Measurements from ENCODE around the gene KCNK4.
A peak's percentile ranks its signal among the peaks of the same experiment; 100 is the strongest.

The KCNK4 gene

DNA sequence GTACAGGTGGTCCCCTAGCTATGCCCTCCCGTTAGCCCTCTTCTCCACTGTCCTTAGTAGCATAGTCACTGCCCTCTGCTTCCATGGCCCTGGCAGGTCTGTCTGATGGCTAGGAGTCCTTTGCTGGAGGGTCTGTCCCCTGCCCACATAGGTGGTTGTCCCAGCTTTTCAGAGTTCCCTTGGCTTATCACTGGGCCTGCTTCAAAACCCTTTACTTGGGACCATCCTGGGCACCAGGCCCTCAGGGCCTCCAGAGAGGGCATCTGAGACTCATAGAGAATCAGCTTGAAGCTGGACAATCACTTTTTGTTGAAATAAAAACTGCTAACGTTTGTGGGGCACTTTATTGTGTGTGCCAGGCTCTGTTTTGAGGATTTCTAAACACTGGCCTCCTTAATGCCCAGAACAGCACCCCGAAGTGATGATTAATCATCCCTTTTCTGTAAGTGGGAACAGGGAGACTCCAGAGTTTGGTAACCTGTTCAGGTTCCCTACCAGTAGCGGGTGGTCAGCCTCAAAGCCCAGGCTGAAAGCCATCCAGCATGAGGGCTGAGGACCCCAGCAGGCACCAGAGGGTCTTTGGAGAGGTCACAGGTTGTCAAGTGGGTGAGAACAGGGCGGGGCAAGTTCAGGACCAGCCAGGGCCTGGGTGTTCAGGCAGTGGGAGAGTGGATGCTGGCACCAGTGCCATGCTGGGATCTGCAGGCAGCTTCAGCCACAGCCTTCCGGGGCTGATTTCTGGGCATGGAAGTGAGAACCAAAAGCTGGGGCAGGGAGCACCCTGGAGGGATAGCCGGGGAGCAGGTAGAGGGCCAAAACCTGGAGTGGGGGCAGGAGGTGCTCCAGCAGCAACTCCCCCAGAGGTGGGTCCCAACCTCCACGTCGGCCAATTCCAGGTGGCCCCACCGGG lies 495 bp upstream of the KCNK4 start:
- no peak for DNase-seq (ENCODE audit: low read depth)

DNA sequence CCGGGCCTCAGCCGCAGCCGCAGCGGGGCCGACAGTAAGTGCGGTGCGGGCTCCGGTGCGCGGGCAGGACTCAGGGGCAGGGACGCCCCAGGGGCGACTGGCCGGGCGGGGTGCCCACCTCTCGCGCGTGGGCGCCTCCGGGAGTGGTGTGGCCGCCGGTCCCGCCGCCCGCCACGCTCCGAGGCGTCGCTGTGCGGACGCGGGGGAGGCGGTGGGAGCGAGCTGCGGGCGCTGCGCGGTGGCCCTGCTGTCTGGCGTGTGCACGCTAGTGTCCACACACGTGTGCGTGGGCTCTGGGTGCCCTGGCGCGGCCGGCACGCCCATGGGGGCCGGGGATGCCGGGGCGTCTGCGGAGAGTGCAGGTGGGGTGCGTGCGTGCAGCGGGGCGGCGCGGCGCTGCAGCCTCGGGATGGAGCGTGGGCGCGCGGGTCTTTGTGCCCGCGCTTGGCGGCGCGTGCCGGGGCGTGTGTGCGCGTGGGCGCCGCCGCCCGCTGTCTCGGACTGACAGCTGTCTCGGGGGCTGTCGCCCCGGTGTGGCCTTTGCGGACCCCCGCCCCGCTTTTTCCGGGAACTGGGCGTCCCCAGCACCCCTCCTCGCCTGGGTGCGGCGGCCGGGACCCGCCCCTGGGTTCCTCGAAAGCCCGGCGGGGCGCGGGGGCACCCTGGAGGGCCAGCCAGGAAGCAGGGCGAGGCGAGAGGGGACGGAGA lies 804 bp downstream of the KCNK4 start:
- DNase-seq (ENCODE audit: low read depth), result no peak

DNA sequence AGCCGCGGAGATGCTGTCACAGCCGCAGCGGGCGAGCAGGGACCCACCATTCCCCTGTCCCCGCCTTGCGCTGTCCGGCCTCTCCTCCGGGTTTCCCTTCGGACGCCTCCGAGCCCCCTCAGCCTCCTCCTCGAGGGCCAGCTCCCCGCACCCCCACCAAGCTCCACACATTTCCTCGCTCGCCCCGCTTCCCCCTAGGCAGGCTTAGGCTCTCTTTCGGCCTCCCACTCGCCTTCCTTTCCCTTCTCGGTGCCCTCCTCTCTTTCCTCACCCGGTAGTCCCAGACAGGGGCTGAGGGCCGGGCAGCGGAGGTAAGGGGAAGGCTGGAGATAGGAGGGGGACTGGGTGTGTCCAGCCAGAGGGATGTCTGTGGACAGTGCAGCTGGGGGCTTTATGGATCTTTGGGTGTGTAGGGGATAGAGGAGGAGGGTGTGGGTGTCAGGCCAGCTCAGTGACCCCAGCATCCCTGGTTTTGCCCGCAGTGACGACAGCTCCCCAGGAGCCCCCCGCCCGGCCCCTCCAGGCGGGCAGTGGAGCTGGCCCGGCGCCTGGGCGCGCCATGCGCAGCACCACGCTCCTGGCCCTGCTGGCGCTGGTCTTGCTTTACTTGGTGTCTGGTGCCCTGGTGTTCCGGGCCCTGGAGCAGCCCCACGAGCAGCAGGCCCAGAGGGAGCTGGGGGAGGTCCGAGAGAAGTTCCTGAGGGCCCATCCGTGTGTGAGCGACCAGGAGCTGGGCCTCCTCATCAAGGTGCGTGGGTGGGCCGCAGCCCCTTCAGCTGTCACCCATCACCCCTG lies 1.6 kb downstream of the KCNK4 start:
- DNase-seq (ENCODE audit: low read depth), result no peak

DNA sequence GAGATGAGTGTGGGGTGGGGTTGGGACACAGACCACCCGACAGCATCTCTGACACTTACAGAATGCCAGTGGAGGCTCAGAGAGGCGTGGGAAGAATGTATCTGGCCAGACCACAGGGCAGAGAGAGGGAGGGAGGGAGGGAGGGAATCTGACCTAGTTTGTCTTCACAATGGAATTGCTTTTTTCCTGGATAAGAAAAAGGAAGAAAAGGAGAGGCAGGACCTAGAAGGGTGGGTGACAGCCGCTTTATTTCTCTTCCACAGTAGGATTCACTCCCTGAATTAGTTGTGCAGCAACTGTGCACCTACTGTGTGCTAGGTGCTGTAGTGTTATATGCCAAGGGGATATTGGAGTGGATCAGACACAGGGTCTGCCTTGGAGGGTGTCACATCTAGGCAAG lies 3.7 kb downstream of the KCNK4 start:
- DNase-seq (ENCODE audit: low read depth), result no peak

DNA sequence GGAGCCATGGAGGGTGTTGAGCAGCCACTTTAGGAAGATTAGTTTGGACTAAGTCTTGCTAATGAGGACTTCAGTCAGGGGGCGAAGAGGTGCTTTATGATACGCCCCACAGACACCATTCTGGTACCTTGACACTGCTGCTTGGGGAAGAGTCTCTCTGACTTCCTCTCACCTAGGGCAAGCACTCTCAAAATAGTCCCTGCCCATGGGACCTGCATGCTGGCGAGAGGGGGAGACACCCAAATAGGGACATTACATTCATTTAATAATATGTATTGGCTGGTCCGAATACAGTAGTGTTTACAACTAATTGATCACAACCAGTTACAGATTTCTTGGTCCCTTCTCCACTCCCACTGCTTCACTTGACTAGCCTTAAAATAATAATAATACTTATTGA lies 4.7 kb downstream of the KCNK4 start:
- DNase-seq (ENCODE audit: low read depth), result no peak

DNA sequence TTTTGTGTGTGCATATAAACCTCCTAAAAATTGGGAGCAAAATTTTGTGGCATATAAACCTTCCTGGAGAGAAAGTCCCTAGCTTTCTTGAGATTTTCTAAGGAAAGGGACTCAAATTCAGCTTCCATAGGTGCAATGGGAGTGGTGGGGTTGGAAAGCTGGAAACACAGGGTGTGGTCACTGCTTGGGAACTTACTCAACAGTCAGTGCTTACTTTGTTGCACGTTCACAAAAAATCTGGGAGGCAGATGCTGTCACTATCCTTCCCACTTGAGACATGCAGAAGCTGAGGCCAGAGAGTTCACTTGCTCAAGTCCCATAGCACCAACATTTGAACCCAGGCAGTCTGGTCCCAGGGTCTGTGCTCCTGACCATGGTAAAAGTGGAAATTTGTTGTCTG lies 5.1 kb downstream of the KCNK4 start:
- DNase-seq (ENCODE audit: low read depth), result no peak

DNA sequence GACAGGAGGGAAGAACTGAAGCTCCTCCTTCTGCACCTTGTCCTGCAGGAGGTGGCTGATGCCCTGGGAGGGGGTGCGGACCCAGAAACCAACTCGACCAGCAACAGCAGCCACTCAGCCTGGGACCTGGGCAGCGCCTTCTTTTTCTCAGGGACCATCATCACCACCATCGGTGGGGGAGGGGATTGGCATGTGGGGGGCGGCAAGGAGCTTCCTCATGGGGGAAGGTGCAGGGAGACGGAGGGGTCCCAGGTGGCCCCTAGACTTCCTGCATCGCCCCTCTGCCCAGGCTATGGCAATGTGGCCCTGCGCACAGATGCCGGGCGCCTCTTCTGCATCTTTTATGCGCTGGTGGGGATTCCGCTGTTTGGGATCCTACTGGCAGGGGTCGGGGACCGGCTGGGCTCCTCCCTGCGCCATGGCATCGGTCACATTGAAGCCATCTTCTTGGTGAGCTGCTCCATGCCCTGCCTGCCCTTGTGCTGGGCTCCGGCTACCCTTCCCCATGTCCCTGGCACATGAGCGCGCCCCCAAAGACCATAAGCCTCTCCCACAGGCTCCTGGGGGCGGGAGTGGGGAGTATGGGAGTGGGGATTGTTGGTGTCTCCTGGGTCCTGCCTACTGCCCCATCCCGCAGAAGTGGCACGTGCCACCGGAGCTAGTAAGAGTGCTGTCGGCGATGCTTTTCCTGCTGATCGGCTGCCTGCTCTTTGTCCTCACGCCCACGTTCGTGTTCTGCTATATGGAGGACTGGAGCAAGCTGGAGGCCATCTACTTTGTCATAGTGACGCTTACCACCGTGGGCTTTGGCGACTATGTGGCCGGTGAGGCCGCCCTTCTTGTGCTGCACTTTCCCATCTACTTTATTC lies 6.0 kb downstream of the KCNK4 start:
- no peak for DNase-seq (ENCODE audit: low read depth)

DNA sequence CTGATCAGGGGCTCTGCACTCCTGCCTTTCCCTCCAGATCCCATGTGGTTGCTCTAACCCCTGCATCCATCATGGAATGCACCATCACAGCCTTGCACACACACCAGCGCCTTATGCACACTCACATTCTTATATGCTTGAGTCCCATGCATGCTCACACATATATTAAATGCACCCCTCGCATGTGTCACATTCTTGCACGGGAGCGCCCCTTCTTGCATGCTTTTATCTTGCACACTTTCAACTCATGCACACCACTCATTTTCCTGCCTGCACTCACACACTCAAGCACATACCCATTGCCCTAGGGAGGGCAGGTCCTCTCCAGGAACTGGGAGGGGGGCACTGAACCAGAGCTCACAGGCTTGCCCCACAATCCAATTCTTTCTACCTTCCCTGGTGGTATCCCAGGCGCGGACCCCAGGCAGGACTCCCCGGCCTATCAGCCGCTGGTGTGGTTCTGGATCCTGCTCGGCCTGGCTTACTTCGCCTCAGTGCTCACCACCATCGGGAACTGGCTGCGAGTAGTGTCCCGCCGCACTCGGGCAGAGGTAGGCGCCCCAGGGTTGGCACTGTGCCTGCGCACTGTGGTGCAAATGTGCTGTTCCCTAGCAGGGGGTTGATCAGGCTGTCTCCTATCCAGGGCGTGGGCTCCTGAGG lies 6.7 kb downstream of the KCNK4 start:
- DNase-seq (ENCODE audit: low read depth), result no peak

DNA sequence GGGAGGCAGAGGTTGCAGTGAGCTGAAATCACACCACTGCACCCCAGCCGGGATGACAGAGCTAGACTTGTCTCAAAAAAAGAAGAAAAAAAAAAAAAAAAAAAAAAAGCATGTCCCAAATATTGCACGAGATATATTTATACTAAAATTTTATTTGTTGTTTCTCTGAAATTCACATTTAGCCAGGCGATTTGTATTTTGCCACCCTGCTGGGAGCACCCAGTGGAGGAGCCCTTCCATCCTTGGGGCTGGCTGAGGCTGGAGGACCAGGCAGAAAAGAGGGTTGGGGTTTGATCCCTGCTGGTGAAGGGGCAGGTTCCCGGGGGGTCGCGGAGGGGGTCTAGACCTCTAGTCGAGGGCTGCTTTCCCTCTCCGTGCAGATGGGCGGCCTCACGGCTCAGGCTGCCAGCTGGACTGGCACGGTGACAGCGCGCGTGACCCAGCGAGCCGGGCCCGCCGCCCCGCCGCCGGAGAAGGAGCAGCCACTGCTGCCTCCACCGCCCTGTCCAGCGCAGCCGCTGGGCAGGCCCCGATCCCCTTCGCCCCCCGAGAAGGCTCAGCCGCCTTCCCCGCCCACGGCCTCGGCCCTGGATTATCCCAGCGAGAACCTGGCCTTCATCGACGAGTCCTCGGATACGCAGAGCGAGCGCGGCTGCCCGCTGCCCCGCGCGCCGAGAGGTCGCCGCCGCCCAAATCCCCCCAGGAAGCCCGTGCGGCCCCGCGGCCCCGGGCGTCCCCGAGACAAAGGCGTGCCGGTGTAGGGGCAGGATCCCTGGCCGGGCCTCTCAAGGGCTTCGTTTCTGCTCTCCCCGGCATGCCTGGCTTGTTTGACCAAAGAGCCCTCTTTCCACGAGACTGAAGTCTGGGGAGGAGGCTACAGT lies 8.1 kb downstream of the KCNK4 start:
- DNase-seq (ENCODE audit: low read depth), result no peak

DNA sequence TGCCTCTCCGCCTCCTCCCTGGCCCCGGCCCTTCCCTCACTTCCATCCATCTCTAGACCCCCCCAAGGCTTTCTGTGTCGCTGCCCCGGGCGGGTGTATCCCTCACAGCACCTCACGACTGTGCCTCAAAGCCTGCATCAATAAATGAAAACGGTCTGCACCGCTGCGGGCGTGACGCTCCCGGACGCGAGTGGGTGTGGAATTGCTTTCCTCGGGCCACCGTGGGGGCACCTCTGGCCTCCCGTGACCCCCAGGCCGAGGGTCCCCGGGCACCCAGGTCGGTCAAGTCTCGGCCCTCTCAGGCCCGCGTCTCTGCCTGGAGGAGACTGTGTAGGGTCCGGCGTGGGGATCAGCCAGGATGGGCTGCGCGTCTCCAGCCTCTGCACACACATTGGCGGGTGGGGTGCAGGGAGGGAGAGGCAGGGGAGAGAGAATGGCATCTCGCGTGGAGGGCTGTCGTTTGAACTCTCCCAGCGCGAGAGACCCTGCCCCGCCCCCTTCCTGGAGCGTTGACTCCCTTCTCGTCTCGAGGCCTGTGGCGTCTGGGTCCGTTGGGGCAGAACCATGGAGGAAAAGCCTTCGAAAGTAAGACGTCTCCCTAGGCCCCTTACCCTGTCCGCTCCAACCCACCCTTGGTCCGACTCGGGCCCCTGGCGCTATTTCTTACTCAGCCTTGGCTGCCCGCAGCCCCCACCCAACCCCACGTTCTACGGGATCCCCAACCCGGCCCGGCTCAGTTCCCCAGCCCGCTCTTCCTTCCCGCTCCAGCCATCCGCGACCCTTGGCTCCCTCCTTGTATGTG lies 8.9 kb downstream of the KCNK4 start, which contains the start of gene CATSPERZ:
Gene CATSPERZ, plus strand, starts transcription at position 512 of the 802 bp plus-strand sequence. Its CDS starts 53 bp downstream, at position 565.
- DNase-seq (ENCODE audit: low read depth), result no peak

DNA sequence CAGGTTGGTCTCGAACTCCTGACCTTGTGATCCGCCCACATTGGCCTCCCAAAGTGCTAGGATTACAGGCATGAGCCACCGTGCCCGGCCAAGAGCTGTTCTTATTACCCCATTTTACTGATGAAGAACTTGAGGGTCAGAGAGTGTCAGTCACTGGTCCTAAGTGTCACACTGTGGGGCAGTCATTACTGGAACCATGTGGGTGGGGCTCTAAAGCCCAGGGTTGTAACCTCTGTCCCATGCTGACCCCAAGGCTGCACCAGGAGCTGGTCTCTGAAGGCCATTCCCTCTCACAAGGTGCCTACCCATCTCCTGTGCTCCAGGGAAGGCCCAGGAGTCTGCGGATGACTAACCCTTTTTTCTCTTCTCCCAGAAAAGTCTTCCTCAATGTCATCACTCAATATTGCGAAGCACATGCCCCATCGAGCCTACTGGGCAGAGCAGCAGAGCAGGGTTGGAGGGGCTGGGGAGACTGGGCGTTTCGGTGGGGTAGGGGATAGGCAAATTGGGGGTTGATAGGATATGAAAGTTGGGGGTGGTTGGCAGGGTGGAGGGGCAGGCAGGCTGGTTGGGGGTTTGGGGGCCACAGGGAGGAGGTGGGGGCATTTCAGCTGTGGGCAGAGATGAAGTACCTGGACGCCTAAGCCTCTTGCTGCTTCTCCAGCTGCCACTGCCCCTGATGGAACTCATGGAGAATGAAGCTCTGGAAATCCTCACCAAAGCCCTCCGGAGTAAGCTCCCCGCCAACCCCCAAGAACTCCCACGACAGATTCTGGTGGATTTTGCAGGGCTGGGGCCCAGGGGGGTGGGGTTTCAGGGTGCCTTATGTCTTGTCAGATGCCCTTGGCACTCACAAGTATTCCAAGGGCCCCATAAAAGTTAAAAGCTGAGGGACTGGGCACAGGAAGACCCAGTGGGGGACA lies 12.3 kb downstream of the KCNK4 start:
- no peak for DNase-seq (ENCODE audit: low read depth)

DNA sequence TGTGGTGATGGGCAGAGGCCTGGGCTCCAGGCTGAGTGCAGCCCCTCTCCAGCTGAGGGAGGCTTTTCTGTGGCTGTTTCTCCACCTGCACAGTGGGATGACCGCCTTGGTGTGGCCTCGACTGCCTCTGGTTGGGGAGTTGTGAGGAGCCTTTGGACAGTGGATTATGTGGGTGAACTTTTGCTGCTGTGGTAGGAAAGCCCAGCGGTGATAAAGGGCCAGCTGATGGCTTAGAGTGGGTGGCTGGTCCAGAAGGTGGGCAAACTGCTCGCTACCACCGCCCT lies 12.9 kb downstream of the KCNK4 start:
- DNase-seq (ENCODE audit: low read depth), result no peak

DNA sequence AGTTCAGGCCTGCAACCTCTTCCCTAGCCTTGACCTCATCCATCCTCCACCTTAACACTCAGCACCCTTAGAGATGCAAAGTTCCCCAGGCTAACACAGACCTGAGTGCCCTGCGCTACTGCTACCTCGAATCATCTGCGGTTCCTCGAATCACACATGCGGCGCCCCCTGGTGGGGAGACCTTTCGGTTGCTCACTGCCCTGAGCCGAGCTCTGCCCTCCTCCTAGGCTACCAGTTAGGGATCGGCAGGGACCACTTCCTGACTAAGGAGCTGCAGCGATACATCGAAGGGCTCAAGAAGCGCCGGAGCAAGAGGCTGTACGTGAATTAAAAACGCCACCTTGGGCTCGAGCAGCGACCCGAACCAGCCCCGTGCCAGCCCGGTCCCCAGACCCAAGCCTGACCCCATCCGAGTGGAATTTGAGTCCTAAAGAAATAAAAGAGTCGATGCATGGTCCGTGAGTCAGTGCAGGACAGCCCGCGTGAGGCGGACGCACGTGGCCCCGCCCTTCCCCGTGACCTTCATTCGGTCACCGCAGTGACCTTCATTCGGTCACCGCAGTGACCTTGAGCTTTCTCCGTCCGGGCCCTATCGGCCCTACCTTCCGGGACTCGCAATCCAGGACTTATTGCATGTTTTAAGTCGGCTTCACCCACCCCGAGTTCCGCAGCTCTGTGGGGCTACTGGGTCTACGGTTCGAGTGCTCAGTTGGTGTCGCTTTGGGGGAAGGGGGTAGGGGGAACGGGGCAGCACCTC lies 13.4 kb downstream of the KCNK4 start:
- DNase-seq (ENCODE audit: low read depth), result peak; percentile 74

DNA sequence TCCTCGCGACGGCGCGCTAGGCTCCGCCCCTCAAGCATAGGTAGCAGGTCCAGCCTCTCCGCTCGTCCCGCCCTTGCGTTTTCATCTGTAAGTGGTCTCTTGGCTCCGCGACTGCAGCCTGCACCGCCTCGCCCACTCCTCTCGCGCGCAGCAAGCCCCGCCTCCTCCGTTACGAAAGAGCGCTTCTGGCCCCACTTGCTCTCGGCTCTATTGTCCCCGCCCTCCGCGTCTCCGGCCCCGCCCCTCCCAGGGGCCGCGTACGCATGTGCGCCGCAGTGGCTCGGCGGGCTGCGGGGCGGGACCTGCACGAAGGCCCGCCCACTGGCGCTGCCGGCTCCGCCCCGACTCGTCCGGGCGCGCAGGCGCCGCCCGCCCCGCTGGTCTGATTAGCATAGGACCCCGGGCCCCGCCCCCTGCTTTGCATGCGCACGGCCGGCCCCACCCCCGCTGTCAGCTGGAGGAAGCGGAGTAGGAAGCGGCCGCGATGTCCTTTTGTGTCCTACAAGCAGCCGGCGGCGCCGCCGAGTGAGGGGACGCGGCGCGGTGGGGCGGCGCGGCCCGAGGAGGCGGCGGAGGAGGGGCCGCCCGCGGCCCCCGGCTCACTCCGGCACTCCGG lies 14.1 kb downstream of the KCNK4 start, which contains the start of gene ESRRA:
Gene ESRRA, plus strand, starts transcription at position 450 of the 616 bp plus-strand sequence. CDS start 1,656 bp downstream, outside the sequence.
- DNase-seq (ENCODE audit: low read depth), result peak; percentile 98

DNA sequence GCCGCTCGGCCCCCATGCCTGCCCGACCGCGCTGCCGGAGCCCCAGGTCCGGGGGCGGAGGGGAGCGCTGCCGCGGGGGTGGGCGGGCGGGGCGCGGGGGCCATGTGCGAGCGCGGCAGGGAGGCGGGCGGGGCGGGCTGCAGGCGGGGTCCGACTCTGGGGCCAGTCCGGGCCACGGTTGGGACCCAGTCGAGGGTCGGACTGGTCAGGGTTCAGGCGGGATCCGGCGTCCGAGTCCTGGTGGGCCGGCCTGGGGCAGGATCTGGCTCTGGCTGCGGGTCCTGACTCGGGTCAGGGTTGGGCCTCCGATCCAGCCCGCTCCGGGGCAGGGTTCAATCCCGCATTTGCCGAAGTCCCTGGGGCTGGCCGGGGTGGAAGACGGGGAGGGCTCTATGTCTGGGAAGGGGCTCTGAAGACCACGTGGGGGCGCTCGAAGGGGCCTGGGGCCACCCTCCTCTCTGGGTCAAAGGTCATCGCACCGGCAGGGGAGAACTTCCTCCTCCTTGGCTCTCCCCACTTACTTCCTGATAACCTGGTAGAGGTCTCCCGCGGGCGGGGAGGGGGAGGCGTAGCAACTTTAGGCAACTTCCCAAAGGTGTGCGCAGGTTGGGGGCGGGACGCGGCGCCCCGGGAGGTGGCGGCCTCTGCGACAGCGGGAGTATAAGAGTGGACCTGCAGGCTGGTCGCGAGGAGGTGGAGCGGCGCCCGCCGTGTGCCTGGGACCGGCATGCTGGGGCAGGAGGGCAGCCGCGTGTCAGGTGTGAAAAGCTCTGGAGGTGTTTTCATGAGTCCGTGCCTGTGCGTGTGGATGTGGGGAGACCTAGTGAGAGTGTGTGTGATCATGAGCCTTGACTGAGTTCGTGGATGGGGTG lies 14.8 kb downstream of the KCNK4 start:
- peak; percentile 72 for DNase-seq (ENCODE audit: low read depth)

DNA sequence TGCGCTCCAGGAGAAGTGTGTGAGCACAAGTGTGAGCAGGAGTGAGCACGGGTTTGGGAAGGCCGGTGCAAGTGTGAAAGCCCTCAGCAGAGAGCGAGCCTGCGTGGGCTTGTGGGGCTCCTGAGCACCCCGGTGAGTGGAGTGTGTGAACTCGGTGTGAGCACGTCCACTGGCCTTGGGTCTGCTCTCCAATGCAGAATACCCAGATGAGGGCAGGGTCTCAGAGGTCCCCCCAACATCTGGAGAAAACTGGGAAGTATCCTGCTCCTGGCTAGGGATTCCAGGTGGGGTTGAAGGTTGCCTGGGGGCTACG lies 15.4 kb downstream of the KCNK4 start:
- no peak for DNase-seq (ENCODE audit: low read depth)
